Panc1 (cell line): Measurements from ENCODE around the gene PRKD3. TPM values are rescaled to one million over a fixed set of nuclear protein-coding genes. Genes with fewer than 3 reads are reported as not detected.

Source experiments
- ATAC-seq: fragments of 200-7000 bp; cut with Tn5 transposase; 2 replicates; pipeline ENCODE4 v1.9.1; 2020; ENCODE audit warnings: mild to moderate bottlenecking, moderate library complexity
- BruUV-seq: library from RNA; stranded (reverse); fragments of 400-500 nt; replicated peaks from 2 replicates; lab custom pipeline; 2021; lab: Mats Ljungman, UMichigan
- CTCF ChIA-PET: fragments of 300-600 bp; sonication (Branson Sonifier 250); formaldehyde crosslinking; loops from one replicate; lab custom pipeline; 2022; ENCODE audit warnings: antibody characterized with exemption; lab: Charles Lee
- POLR2A ChIA-PET: fragments of 300-600 bp; sonication (Branson Sonifier 250); formaldehyde crosslinking; loops from one replicate; lab custom pipeline; 2022; ENCODE audit warnings: antibody characterized with exemption; lab: Charles Lee
- DNase-seq: peaks from one replicate; pipeline ENCODE4 v3.0.0-alpha.2; 2010; ENCODE audit warnings: low read depth, low spot score
- H3K27ac ChIP-seq: 2 replicates; pipeline ENCODE4 v1.5.1; 2011; ENCODE audit warnings: mild to moderate bottlenecking, low read length, inconsistent platforms
- H3K27me3 ChIP-seq: fragments of 200-500 bp; sonication (Bioruptor generic); 2 replicates; pipeline ENCODE4 v1.6.0; 2014; ENCODE audit warnings: low read length, inconsistent platforms; ENCODE audit not compliant: control insufficient read depth, insufficient read depth
- H3K36me3 ChIP-seq: fragments of 200-500 bp; sonication (Bioruptor generic); 2 replicates; pipeline ENCODE4 v1.5.1; 2014; ENCODE audit warnings: inconsistent platforms, mild to moderate bottlenecking, low read length, moderate library complexity; ENCODE audit not compliant: control insufficient read depth, insufficient read depth
- H3K4me1 ChIP-seq: 2 replicates; pipeline ENCODE4 v1.5.1; 2011; ENCODE audit warnings: inconsistent platforms, mild to moderate bottlenecking, low read length, moderate library complexity; ENCODE audit not compliant: control insufficient read depth, insufficient read depth
- H3K4me3 ChIP-seq, 2 experiments: 2 replicates each; pipeline ENCODE4 v1.5.1; 2011 to 2012; ENCODE audit warnings: low read depth in 2 of 2, low read length in 2 of 2, mild to moderate bottlenecking in 2 of 2, inconsistent platforms in 1 of 2, moderate library complexity in 1 of 2
- H3K9me3 ChIP-seq: fragments of 200-500 bp; sonication (Bioruptor generic); 2 replicates; pipeline ENCODE4 v1.5.1; 2014; ENCODE audit warnings: low read depth, mild to moderate bottlenecking, inconsistent platforms, low read length, moderate library complexity; ENCODE audit not compliant: control insufficient read depth, insufficient read depth
- POLR2AphosphoS5 ChIP-seq: IDR thresholded peaks from 2 replicates; pipeline ENCODE4 v1.6.1; 2012; ENCODE audit warnings: mild to moderate bottlenecking, low read depth, low read length, moderate library complexity
- SIN3A ChIP-seq: IDR thresholded peaks from 2 replicates; pipeline ENCODE4 v1.6.1; 2012; ENCODE audit warnings: low read depth, mild to moderate bottlenecking, low read length, moderate library complexity, borderline replicate concordance; ENCODE audit not compliant: insufficient read depth
- TCF7L2 ChIP-seq: IDR thresholded peaks from 2 replicates; pipeline ENCODE4 v1.6.1; 2011; ENCODE audit warnings: mild to moderate bottlenecking, low read depth, low read length, inconsistent platforms
- in situ Hi-C: cut with HindIII; loops from 2 replicates; pipeline ENCODE4 v1.10.0; 2016; ENCODE audit warnings: low sequenced_read_pairs, low pct_unique_long_range_greater_than_20kb
- intact Hi-C: fragments of 100-400 bp; cut with micrococcal nuclease; formaldehyde crosslinking; loops from one replicate; pipeline ENCODE4 v1.10.0; 2022; ENCODE audit not compliant: unreplicated experiment
- total RNA-seq: library from RNA; stranded (reverse); gene quantifications from one replicate; pipeline ENCODE4 v1.2.1, GENCODE V29; 2021; ENCODE audit not compliant: unreplicated experiment
- TF ChIP-seq, protein P1 (sequence below): fragments of 450-650 bp; IDR thresholded peaks from 2 replicates; pipeline ENCODE4 v1.5.1; 2017; ENCODE audit warnings: mild to moderate bottlenecking
- TF ChIP-seq, protein P2 (sequence below), 2 experiments: IDR thresholded peaks; 2 replicates each; pipeline ENCODE4 v1.6.1; 2011 to 2012; ENCODE audit warnings: low read depth in 2 of 2, control low read depth in 1 of 2, low read length in 1 of 2, mild to moderate bottlenecking in 1 of 2, moderate library complexity in 1 of 2; ENCODE audit not compliant: insufficient read depth in 1 of 2

The PRKD3 gene
- total RNA-seq, 1 experiment from 2014 or later, result 21.8 TPM

DNA sequence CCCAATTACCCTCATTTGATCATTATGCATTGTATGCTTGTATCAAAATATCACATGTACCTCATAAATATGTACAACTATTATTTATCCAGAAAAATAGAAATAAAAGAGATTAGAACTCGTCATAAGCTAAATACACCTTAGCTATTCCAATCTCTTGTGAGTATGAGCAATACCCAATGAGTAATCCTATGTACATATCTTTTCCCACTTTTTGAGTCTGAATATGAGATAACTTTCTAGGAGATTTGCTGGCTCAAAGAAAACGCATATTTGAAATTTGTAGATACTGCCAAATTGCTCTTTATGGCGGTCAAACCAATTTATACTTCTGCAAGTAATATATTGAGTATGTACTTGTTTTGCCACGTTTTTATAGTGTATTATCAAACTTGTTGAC, 24.1 kb downstream of the PRKD3 start:
- TF ChIP-seq, protein P1, sequence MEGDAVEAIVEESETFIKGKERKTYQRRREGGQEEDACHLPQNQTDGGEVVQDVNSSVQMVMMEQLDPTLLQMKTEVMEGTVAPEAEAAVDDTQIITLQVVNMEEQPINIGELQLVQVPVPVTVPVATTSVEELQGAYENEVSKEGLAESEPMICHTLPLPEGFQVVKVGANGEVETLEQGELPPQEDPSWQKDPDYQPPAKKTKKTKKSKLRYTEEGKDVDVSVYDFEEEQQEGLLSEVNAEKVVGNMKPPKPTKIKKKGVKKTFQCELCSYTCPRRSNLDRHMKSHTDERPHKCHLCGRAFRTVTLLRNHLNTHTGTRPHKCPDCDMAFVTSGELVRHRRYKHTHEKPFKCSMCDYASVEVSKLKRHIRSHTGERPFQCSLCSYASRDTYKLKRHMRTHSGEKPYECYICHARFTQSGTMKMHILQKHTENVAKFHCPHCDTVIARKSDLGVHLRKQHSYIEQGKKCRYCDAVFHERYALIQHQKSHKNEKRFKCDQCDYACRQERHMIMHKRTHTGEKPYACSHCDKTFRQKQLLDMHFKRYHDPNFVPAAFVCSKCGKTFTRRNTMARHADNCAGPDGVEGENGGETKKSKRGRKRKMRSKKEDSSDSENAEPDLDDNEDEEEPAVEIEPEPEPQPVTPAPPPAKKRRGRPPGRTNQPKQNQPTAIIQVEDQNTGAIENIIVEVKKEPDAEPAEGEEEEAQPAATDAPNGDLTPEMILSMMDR, result no peak
- TF ChIP-seq TCF7L2 (no peak), SIN3A (no peak), POLR2AphosphoS5 (no peak)
- TF ChIP-seq, protein P2, sequence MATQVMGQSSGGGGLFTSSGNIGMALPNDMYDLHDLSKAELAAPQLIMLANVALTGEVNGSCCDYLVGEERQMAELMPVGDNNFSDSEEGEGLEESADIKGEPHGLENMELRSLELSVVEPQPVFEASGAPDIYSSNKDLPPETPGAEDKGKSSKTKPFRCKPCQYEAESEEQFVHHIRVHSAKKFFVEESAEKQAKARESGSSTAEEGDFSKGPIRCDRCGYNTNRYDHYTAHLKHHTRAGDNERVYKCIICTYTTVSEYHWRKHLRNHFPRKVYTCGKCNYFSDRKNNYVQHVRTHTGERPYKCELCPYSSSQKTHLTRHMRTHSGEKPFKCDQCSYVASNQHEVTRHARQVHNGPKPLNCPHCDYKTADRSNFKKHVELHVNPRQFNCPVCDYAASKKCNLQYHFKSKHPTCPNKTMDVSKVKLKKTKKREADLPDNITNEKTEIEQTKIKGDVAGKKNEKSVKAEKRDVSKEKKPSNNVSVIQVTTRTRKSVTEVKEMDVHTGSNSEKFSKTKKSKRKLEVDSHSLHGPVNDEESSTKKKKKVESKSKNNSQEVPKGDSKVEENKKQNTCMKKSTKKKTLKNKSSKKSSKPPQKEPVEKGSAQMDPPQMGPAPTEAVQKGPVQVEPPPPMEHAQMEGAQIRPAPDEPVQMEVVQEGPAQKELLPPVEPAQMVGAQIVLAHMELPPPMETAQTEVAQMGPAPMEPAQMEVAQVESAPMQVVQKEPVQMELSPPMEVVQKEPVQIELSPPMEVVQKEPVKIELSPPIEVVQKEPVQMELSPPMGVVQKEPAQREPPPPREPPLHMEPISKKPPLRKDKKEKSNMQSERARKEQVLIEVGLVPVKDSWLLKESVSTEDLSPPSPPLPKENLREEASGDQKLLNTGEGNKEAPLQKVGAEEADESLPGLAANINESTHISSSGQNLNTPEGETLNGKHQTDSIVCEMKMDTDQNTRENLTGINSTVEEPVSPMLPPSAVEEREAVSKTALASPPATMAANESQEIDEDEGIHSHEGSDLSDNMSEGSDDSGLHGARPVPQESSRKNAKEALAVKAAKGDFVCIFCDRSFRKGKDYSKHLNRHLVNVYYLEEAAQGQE (IDR thresholded peaks at IDR 0.05; ENCODE audit: insufficient read depth in 1 of 2, low read depth in 2 of 2, low read length in 1 of 2), result no peak
- POLR2A ChIA-PET, result no interaction called here
- H3K27ac ChIP-seq, result no peak overlapping the region
- CTCF ChIA-PET, result no interaction called here
- BruUV-seq, result no TSS peak
- no peak overlapping the region for H3K4me3 ChIP-seq
- intact Hi-C loops, result no loop called here
- in situ Hi-C loops, result no loop called here
- DNase-seq (no peak), ATAC-seq (no peak)
- no peaks in the 10 kb centered on the region for H3K27me3 ChIP-seq
- no peaks in the 10 kb centered on the region for H3K4me1 ChIP-seq
- no peaks in the 10 kb centered on the region for H3K36me3 ChIP-seq
- H3K9me3 ChIP-seq, result no peaks in the 10 kb centered on the region

DNA sequence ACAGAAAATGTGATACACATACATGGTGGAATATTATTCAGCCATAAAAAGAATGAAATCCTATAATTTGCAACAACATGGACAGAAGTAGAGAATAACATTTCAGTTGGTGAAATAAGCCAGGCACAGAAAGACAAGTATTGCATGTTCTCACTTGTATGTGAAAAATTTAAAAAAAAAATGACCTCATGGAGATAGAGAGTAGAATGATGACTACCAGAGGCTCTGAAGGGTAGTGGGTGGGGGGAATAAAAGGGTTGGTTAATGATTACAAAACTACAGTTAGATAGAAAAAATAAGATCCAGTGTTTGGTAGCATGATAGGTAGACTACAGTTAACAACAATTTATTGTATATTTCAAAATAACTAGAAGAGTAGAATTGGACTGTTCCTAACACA, 24.5 kb downstream of the PRKD3 start:
- in situ Hi-C loops, result no loop called here
- BruUV-seq, result no TSS peak

More for the DNA sequence above, 24.5 kb downstream of the PRKD3 start:
- DNase-seq (no peak), ATAC-seq (no peak)
- H3K9me3 ChIP-seq, result no peaks in the 10 kb centered on the region
- CTCF ChIA-PET, result no interaction called here
- no peaks in the 10 kb centered on the region for H3K36me3 ChIP-seq
- no peak overlapping the region for H3K4me3 ChIP-seq
- TF ChIP-seq, protein P2 (IDR thresholded peaks at IDR 0.05; ENCODE audit: insufficient read depth in 1 of 2, low read depth in 2 of 2, low read length in 1 of 2), result no peak
- no peak for TF ChIP-seq SIN3A
- TF ChIP-seq, protein P1, result no peak
- TF ChIP-seq POLR2AphosphoS5, result no peak
- no peak for TF ChIP-seq TCF7L2
- H3K27me3 ChIP-seq, result no peaks in the 10 kb centered on the region
- POLR2A ChIA-PET, result no interaction called here
- H3K27ac ChIP-seq, result no peak overlapping the region
- no peaks in the 10 kb centered on the region for H3K4me1 ChIP-seq
- intact Hi-C loops, result no loop called here
